Hepatocyte (in vitro differentiated cells): ENCODE results near the gene CCBE1.
"Not testable (repeated sequence)": the region's sequence is repeated elsewhere in the genome, so short reads cannot be mapped to it uniquely, and the experiment has no call there.

Experiments used
- CTCF ChIP-seq: fragments of 200-600 bp; sonication (generic); IDR thresholded peaks from 2 replicates; pipeline ENCODE4 v1.5.1; 2016; ENCODE audit warnings: antibody characterized with exemption, mild to moderate bottlenecking; ENCODE audit not compliant: poor library complexity
- EZH2 ChIP-seq: fragments of 200-600 bp; sonication (generic); IDR thresholded peaks from 2 replicates; pipeline ENCODE4 v1.6.1; 2016; ENCODE audit warnings: antibody characterized with exemption, mild to moderate bottlenecking, borderline replicate concordance
- EZH2phosphoT487 ChIP-seq: fragments of 200-600 bp; sonication (generic); IDR thresholded peaks from one replicate; pipeline ENCODE4 v1.6.1; 2018; ENCODE audit warnings: antibody characterized with exemption, mild to moderate bottlenecking, low read depth, moderate library complexity; ENCODE audit not compliant: unreplicated experiment, severe bottlenecking

- not testable (repeated sequence) for TF ChIP-seq CTCF, EZH2, EZH2phosphoT487
Measured at GRCh38 chr18:59666007-59666402, 31.2 kb downstream of the CCBE1 start.
